Raji (cell line): ENCODE results near the gene IGFBP7.

Source experiments
- POLR2A ChIP-seq: IDR thresholded peaks from 2 replicates; pipeline ENCODE4 v1.6.1; 2011; ENCODE audit warnings: low read depth, low read length, control low read depth; ENCODE audit not compliant: insufficient read depth

Gene IGFBP7

DNA sequence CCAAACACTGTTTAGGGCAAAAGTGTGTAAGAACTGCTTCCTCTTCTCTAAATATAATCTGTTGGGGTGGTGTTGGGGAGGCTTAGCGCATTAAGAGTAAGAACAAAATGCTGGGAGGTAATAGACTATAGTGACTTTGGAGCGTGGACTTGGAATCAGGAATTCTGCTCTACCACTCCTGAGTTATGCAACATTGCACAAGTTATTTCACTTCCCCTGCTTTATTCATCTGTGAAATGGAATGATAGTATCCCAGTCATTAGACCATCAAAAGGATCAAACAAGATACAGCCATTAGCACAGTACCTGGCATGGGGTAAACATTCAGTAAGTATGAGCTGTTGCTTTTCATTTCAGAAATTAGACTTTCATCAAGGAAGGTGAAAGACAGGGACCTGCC lies 58.7 kb downstream of the IGFBP7 start:
- no peak for TF ChIP-seq POLR2A

DNA sequence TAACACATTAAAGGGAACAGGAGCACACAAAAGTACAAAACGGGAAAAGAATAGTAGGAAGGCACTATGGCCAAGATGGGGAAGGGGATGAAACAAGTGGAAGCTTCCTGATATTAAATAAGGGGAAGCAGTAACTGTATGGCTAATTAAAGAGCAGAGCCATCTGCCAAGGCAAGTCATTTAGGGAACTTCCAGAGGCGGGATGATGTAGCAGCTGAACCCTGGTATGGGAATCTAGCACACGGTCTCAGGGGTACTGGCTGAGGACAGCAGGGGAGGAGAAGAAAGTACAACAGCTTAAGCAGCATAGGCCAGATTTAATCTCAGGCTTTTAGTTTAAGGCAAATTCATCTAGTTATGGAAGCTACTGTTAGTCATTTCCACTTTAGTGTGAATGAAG lies 59.1 kb downstream of the IGFBP7 start:
- no peak for TF ChIP-seq POLR2A

DNA sequence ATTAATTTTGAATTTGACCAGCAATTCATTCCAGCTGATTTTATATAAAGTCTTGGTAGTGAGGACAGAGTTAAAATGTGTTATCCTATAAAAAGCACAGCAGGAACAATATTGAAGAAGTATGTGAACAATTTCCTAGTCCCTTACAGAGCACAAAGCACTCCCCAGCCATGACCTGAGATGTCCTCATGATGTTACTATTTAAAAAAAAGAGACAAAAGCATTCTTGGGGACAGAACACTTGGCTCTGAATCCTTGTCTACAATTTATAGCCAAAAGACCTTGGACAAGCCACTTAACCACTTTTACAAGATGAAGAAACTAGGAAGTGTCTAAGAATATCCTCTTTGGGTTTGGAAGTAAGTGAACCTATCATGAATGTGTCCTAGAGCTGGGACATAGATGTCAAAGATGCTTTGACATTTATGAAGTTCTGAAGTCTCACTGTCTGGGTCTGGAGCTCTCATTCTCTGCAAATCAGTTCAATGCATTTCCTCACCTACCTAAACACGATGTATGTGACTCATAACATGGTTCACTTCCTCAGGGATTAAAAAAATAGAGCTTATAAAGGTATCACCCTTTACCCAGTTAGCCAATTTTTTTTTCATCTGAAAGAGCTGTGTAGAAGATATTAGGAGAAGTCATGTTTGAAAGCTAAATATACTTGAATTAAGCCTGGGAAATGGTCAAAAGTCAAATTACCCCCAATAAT lies 61.4 kb downstream of the IGFBP7 start:
- TF ChIP-seq POLR2A: no peak

DNA sequence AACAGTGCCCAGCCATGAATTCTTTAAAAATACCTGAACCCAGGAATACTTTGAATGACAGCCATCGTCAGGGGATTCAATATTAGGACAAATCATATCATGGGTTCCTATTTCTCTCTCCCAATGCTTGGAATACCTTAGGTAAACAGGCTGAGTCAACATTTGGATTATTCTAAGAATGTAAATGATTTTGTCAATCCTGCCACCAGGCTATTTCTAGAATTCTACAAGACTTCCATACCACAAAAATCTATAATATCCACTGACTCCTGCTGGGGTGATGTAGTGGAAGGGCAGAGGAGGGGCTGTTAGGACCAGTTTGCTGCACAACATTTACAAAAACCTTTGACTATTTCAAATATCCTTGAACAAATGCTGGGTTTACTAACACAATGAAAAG lies 65.2 kb downstream of the IGFBP7 start:
- TF ChIP-seq POLR2A: no peak

DNA sequence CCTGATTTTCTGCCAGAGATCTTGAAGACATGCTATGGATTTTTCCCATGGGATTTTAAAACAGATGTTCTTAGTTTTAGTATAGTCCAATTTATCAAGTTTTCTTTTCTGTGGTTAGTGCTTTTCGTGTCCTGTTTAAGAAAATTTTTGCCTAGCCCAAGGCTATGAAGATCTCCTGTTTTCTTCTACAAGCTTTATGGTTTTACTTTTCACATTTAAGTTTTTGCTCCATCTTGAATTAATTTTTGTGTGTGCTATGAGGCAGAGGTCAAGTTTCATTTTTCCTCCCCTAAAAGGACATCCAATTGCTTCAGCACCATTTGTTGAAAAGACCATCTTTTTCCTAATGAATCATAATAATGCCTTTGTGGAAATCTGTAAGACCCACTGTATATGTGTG lies 65.9 kb downstream of the IGFBP7 start:
- TF ChIP-seq POLR2A: no peak

DNA sequence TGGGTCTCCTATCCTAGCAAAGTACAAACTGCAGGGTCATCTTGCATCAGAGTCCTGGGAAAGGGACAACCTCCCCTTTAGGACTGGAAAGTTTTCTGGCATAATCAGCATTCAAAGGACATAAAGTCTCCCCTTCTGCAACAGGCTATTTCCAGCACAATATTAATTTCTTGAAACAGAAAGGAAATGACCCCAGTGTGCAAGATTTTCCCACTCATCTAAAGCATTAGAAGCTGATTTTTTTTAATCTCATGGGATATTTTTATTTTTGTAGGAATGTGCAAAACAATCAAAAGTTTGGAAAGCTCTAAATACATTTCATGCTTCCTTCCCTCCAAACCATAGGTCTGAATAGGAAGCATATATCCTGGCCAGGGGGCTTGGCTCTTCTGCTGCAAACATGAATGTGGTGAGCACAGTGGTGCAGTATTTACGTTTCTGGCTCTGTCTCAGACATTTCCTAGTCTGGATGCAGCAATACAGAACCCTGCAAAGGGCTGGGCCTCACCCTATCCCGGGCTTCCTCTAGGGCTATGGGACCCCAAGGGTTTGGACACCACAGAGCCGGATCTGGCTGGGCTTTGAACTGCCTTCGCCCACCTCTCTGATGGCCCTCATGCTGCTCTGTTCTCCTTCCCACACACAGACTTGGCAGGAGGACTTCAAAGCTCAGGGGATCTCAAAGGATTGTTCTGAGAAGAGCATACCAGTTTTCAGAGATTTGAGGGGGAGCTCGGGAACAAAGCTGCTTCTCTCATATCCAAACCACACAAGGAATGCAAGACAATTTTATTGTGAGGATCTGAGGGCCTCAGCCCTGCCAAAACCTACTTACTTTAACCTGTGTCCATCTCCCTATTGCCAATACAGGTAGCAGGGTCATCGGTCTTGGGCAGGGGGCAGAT lies 66.6 kb downstream of the IGFBP7 start:
- TF ChIP-seq POLR2A: no peak

DNA sequence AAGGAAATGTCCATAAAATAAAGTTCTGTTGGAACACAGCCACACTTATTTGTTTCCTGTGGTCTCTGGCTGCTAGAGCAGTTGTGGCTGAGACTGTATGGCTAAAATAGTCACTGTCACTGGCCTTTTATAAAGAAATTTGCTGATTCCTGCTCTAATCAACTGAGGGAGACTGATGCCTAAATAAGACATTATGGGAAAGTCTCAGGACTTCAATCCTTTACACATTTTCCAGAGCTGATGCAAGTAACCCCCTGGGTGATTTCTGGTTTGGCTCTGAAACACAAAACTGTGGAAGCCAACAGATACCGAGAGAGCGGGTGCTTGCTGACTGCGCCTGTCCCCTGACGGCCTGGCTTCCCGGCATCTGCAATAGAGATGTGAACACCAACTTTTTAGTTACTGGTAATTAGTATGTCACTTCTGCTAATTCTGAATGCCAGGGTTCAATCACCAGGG lies 67.4 kb downstream of the IGFBP7 start:
- TF ChIP-seq POLR2A: no peak

DNA sequence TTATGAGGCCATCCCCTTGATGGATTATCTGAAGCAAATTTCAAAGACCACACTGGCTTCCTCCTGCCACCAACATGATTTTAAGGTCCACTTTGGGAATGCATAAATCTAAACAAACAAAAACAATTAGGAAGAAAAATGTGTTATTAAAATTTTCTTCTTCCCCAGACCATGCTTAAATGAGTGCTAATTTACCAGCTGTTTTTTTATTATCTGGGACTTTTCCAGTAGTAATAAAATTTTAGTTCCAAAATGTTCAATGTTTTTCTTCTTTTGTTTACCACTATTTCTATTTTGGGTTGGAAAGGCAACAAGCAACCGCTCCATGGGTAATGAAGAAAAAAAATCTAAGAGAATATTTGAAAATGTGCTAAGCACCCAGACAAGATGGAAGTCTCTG lies 69.2 kb downstream of the IGFBP7 start:
- no peak for TF ChIP-seq POLR2A

DNA sequence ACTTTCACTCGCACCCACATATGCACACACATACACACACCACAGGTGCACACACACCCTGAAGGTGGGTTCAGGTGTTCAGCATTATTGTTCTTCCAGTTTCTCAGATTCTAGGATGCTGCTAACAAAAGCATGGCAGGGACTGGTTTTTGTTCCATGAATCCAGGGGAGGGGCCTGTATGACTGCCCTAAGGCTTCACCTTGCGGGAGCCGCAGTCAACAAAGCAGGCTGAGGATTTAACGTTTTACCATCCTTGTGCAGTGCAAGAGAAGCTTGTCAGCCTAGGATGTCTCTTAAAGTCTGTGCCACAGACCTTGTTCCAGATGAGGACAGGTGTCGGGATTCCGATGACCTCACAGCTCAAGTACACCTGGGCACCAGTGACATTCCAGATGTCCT lies 69.7 kb downstream of the IGFBP7 start:
- TF ChIP-seq POLR2A: no peak

DNA sequence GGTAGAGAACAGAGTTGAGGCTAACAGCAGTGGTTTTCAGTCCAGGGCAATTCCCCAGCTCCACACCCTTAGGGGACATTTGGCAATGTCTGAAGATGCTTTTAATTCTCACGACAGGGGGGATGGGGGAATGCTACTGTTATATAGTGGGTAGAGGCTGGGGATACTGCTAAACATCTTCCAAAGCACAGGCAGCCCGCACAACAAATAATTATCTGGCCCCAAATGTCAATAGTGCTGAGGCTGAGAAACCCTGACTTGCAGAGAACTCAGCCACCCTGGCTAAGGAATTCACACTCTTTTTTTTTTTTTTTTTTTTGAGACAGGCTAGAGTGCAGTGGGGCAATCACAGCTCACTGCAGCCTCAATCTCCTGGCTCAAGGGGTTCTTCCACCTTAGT lies 70.8 kb downstream of the IGFBP7 start:
- TF ChIP-seq POLR2A: no peak

DNA sequence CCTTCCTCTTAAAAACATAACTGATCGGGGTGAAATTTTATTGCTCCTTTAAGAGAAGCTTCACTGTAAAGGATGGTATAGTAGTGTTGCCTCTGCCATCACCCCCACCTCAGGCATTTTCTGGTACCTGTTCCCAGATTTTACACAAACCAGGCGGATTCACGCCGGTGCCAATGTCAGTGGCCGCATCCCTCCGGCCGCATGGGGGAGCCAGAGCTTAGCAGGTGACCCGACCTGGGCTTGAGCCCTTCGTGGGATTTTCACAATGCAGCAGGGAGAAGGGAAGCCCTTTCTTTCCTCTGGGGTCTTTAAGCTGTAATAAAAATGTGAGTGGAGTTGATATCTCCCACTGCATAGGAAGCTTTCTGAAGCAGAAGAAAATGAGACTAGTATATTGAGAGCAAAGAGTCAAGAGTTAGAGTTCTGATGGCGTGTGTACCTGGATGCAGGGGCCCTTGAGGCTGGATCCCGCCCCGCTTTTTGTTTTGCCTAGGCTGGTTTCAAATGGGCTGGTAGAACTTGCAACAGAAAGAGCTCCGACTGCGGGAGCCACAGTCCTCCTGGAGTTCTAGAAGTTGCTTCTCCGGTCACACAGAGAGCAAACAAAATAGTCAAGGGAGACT lies 72.1 kb downstream of the IGFBP7 start:
- no peak for TF ChIP-seq POLR2A

DNA sequence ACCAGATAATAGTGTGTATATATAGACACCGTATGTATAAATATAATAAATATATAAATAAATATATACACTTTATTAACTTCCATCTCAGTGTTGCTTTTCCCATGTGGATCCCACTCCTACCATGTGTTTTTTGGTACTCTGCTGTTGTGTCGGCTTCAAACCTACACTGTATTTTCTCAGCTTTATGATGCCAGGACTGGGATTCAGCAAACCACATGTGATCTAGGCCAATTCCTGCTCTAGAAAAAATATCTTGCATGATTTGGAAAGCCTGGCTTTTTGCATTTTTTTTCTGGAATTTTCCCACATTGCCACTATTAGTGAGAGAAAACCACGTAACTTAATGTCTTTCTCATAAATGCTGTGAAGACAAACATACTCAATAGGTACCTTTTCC lies 75.7 kb downstream of the IGFBP7 start:
- TF ChIP-seq POLR2A: no peak

DNA sequence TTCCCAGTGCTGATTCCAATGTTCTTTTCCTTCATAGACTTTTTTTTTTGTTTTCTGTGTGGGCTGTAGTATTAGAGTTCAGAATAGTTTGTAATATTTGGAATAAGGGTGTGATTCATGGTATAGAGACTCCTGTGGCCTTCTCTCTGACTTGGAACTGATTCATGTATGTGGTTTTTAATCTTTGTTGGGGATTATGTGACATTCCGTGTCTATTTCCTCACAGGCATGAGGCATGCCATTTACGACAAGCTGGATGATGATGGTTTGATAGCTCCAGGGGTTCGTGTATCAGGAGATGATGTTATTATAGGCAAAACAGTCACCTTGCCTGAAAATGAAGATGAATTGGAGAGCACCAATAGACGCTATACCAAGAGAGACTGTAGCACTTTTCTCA lies 87.1 kb downstream of the IGFBP7 start:
- no peak for TF ChIP-seq POLR2A

DNA sequence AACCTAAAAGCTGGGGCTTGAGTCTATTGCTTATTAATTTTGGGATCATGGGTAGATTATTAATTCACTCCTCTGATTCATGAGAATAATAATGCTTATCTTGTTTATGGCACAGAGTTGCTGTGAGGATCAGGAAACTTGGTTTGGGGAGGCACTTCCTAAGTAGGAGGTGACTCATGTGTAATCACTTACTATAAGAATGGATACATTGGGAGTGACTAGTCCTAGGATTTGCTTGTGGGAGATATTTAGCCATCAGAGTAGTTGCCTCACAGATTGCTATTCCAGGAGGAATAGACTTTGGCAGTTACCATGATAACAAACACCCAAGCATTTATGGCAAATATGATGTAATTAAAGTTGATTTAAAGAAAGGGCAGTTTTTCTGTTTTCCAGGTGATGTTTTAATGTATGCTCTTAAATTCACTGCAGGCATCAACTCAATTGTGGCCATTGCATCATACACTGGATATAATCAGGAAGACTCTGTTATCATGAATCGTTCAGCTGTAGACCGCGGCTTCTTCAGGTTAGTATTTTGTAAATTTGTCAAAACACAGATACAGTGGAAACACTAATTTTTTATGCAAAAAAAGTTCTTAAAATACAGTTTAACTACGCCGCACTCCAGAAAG lies 89.6 kb downstream of the IGFBP7 start:
- TF ChIP-seq POLR2A: no peak

DNA sequence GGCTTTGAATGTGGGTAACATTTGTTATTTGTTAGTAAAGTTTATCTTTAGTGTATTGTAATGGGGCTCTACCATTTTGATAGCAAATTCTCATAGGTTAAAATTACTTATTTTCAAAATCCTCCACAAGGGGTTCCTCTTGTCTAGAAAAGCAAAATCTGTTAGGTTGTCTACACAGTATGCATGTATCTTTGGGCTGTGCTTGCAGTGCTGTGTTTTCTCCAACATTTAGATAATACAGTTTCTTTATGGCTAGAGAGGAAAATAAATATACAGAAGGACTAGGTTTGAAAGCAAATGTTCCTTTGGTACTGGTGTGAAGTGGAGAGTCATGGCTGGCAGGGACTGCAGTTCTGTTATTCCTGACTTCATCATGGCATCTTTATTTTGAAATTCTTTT lies 91.2 kb downstream of the IGFBP7 start:
- TF ChIP-seq POLR2A: no peak
